GM18517 (cell line): ENCODE data around the gene PTTG1IP.
A peak's percentile ranks its signal among the peaks of the same experiment; 100 is the strongest.
"Not testable (repeated sequence)": the region's sequence is repeated elsewhere in the genome, so short reads cannot be mapped to it uniquely, and the experiment has no call there.

Experiments
- ATAC-seq: cut with Tn5 transposase; IDR thresholded peaks from one replicate; pipeline ENCODE4 v1.9.1; 2021; ENCODE audit warnings: mild to moderate bottlenecking, moderate library complexity; ENCODE audit not compliant: unreplicated experiment

Gene PTTG1IP

GRCh38 chr21:44873356-44874239 lies at the start of gene PTTG1IP:
Gene PTTG1IP, minus strand, starts transcription at chr21:44873690. Its CDS starts 74 bp downstream, at chr21:44873616.
- peak; percentile 69 for ATAC-seq

DNA sequence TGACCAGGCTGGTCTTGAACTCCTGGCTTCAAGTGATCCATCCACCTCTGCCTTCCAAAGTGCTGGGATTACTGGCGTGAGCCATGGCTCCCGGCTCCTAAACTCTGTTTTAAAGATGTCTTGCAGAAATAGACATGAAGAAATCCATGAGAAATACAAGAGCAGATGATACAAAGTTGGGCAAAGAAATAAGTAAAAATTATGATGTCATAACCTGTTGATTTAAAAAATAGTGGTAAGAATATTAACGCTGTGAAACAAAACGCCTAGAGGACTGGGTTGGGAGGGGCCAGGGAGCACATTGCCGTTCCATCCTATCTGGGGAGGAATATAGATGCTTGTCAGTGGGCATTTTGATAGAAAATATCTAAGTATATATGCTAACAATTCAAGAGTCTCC lies 48.4 kb upstream of the PTTG1IP start:
- no peak for ATAC-seq

DNA sequence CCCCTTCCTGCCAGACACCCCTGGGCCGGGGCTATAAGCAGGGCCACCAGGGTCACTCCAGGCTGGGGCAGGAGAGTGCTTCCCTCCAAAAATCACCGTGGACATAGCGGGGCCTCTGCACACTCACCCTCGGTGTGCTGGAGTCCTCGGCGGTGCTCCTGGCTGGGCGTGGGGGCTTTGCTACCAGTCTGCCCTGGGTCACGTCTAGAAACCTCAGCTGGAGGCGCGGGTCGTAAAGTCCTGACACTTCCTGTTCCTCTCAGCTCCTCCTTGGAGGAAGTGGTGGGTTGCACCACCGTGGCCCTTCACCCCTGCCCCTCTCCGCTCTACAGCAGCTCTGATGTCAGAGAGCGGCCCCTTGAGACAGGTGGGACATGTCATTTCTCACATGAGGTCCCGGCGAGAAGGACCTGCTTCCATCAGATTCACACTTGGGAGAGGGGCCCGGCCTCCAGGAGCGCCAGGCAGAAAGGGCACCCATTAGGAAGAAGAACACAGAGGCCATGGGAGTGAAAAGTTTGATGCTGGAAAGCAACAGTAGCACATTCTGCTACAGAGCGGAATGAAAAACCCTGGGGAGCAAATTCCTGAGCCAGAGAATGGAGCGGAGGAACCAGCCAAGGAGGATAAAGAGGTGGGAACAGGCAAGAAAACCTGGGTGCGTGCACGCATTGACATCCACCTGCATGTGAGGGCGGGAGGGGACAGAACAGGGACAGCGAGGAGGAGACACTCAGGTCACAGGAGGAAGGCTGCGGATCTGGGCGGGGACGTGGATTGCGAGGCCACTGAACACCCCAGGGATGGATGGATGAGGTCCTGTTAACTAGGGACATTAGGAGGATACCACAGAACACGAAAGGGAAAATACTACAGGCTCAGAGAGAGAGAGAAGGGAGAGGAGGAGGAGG lies 47.5 kb upstream of the PTTG1IP start, which contains the start of gene ITGB2:
TSS of gene ITGB2 (minus strand) at position 206 of the 911 bp plus-strand sequence. CDS start 10,117 bp downstream, outside the sequence.
- ATAC-seq: no peak

- no peak for ATAC-seq
Observed at GRCh38 chr21:44919913-44920693, 46.6 kb upstream of the PTTG1IP start.

DNA sequence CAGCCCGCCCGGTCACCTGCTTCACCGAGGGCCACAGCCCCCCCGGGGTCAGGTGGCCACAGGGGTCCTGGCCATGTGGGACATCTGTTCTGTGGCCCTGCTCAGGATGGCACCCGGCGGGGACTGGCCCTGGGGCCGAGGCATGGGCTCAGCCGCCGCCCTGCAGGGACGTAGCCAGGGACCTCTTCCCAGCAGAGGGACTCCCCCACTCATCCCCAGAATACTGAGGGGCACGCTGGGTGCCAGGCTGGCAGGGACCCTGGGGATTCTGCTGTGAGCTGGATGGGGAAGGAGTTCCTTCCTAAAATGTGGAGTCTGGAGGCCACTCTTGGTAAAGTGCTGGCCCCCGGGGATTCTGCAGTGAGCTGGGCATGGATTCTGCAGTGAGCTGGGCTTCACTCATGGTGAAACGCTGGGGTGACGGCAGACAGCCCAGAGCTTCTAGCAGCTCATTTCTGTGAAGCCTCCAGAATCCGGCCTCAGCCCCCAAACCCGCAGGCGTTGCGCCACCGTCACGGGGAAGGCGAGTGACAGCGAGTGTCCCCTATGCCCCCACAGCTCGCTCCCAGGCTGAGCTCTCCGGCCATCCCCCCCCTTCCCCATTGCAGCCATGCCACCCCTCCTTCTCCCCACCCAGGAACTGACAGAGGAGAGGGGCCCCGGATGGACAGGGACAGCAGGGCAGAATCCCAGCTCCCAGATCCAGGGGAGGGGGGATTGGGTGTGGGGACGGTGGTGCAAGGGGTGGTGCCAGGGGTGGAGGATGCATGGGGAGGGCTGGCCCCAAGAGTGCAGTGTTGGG lies 45.8 kb upstream of the PTTG1IP start:
- ATAC-seq: no peak

DNA sequence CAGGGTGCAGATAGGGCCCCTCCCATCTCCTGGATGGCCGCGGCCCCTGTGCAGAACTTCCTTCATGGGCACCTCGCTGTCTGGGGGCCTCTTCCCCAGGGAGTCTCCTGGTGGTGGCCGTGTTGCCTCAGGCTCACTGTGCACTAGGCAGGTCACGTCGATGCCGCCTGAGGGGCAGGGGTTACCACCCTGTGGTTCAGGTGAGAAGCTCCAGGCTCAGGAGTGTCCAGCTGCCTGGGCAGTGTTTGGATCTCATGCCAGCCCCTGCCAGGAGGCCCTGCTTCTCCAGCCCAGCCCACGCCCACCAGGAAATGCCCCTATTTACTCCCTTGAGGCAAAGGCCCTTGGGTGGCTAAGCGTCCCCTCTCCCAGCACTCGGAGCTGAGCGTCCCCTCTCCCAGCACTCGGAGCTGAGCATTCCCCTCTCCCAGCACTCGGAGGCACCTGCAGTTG lies 45.1 kb upstream of the PTTG1IP start:
- ATAC-seq: no peak

DNA sequence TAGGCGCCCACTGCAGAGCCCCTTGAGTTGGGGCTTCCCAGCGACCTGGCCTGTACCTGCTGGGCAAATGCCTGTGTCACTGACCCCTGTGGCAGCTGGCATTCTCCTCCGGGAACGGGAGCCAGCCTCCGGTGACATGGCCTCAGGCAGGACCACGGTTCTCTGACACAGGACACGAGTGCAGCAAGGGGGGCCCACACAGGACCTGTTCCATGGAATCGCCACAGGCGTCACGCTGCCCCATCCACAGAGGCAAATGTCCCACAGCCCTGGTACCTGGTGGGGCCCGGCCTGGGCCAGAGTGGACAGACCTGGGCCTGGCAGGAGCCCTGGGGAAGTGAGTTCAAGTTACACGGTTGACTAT lies 44.6 kb upstream of the PTTG1IP start:
- ATAC-seq: no peak

- no peak for ATAC-seq
Observed at GRCh38 chr21:44917446-44918106, 44.1 kb upstream of the PTTG1IP start.

DNA sequence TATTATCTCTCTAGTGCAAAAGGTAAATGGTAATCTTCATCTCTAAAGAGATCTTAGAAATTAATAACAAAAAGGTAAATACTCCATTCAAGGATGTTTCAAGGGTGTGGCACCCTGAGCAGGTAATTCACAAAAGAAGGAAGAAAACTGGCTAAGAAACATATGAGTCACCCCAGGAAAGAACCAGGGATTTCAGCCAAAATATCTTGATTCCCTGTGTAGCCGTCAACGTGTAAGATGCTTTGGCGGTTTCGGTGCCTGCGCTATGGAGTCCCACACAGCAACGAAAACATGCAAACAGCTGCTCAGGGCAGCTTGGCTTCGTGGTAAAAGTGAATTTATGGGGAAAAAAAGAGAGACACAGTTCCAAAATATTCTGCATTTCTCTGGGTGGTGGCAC lies 43.5 kb upstream of the PTTG1IP start:
- no peak for ATAC-seq

DNA sequence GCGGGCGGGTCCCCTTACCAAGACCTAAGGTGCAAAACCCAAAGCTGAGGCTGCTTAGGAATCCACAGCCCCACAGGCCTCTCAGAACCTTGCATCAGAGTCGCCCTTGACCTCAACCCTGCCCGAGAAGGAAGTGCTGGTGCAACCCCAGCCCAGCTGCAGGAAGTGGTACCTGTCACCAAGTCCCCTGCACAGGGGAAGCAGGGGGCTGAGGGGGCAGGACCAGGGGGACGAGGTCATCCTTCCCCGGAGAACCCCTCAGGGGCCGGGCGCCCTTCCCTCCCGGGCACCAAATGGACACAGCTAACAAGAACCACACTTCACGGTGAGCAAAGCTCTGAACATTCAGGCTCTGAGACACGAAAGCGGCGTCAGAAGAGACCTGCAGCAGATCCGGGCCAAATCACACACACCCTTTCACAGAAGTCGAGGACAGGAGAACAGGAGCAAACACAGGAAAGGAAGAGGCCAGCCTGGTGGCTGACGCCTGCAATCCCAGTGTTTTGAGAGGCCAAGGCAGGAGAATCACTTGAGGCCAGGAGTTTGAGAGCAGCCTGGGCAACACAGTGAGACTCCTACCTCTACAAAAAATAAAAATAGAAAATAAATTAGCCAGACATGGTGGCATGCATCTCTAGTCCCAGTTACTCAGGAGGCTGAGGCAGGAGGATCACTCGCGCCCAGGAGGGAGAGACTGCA lies 40.8 kb upstream of the PTTG1IP start:
- ATAC-seq: no peak

- no peak for ATAC-seq
Observed at GRCh38 chr21:44913425-44914175, 40.1 kb upstream of the PTTG1IP start.

DNA sequence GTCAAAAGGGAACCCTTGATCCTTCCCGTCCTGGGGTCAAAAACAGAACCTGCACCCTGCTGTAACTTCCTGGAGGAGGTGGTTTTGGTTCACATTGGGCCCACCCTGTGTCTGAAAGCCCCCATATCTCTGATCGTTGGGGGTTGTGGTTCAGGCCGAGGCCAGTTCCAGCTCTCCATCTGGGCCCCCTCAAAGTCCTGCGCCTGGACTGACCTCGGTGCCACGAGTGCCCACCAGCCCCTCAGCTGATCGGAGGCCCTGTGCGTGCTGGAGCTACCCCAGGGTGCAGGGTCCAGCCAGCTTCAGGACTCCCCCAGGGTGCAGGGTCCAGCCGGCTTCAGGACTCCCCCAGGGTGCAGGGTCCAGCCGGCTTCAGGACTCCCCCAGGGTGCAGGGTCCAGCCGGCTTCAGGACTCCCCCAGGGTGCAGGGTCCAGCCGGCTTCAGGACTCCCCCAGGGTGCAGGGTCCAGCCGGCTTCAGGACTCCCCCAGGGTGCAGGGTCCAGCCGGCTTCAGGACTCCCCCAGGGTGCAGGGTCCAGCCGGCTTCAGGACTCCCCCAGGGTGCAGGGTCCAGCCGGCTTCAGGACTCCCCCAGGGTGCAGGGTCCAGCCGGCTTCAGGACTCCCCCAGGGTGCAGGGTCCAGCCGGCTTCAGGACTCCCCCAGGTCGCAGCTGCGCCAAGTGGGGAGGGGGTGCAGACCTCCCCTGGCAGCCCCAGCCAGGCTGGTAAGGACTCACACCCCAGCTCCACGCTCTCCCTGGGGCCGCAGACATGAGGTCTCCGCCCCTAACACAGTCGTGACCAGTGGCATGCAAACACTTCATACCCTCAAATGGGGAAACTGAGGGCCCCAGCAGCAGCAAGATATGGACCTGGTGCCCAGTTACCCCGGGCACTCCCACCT lies 39.3 kb upstream of the PTTG1IP start:
- ATAC-seq: not testable (repeated sequence)

DNA sequence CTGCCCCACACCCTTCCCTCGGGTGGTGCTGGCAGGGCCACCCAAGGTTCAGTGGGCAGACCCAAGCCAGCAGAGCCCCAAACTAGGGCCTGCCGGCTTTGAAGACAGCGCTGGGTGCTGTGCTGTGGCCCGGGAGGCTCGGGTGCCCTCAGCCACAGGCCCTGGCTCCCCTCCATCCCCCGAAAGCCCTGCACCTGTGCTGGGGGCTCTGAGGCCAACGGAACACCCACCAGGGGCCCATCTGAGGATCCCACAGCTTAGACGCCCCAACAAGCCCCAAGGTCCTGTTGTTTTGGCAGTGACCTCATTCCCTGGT lies 38.6 kb upstream of the PTTG1IP start:
- no peak for ATAC-seq

DNA sequence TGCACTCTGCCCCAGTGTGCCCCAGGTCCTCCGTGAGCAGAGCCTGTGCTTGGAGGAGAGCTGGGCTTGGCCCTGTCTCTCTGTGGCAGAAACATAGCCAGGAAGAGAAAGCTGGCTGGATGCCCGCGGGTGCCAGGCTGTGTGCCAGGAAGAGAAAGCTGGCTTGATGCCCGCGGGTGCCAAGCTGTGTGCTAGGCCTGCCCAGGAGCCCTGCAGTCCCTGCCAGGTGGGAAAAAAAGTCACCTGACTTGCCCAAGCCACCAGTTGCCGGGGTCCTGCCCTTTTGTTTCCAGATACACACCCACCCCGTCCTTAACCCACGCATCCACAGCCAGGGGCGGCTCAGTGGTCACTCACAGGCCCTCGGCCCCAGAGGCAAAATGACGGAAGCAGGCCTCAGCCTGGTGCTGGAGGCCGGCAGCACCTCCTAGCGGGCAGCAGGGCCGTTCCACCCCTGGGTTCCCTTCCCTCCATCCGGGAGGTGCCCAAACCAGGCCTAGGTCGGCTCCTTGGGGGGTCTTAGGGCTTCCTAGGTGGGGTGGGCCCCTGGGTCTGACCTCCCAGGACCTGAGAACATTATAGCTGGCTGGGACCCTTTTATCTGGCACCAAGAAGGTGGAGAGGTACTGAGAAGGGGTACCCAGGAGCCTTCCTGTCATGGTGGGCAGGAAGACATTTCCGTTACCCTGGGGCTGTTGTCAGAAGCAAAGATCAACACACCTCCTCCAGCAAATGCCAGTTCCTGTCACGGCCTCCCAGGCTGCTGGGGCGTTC lies 38.1 kb upstream of the PTTG1IP start:
- ATAC-seq: no peak

GRCh38 chr21:44911068-44911383 lies 37.5 kb upstream of the PTTG1IP start:
- ATAC-seq: no peak

- ATAC-seq: no peak
Observed at GRCh38 chr21:44910229-44911067, 37.0 kb upstream of the PTTG1IP start.
